C4-2B (cell line): ENCODE data around the gene PTPRN2.

Experiments
- CTCF ChIP-seq: fragments of 450-650 bp; conservative IDR thresholded peaks from 2 replicates; pipeline ENCODE4 v1.5.1; 2017; ENCODE audit warnings: mild to moderate bottlenecking
- ZFX ChIP-seq: fragments of 450-650 bp; IDR thresholded peaks from 2 replicates; pipeline ENCODE4 v1.6.1; 2017

DNA sequence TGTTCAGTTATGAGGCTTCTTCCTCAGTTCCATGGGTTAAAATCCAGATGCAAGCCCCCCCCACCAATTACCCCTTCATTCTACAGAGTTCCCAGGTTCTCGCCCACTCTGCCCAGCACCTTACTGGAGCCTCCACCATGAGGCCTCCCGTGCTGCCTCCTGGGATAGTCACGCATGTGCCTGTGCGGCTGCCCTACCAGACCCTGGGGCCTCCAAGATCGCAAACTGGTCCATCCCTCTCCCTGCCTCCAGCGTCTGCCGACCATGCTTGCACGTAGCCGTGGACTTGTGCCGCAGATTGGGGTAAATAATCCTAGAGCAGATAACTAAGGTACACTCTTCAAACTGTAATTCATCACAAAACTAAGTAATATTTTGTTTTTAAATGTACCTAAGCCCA lies 611.2 kb downstream of the PTPRN2 start:
- TF ChIP-seq CTCF (no peak), ZFX (no peak)
